Epithelial cell of proximal tubule (primary cell): Measurements from ENCODE around the gene USP12. TPM values are rescaled to one million over a fixed set of nuclear protein-coding genes. Genes with fewer than 3 reads are reported as not detected.

Experiments
- DNase-seq: peaks from one replicate; pipeline ENCODE4 v3.0.0-alpha.2; 2011; ENCODE audit warnings: low read depth
- H3K4me3 ChIP-seq: 2 replicates; pipeline ENCODE4 v1.5.1; 2011; ENCODE audit warnings: low read depth, mild to moderate bottlenecking, low read length
- CTCF ChIP-seq: conservative IDR thresholded peaks from 2 replicates; pipeline ENCODE4 v1.5.1; 2012; ENCODE audit warnings: low read depth, mild to moderate bottlenecking, low read length
- total RNA-seq: library from RNA; depleted of rRNA; stranded (reverse); fragments of >200 nt; gene quantifications from 2 replicates; pipeline ENCODE4 v1.2.3, GENCODE V29; 2015

The USP12 gene
- total RNA-seq, 1 donor from 2014 or later = 14.1 TPM

- no peak for DNase-seq
- no peak overlapping the region for H3K4me3 ChIP-seq
- no peak for TF ChIP-seq CTCF
Observed at GRCh38 chr13:27037171-27037570, 134.4 kb downstream of the USP12 start.

- DNase-seq = no peak
- no peak overlapping the region for H3K4me3 ChIP-seq
- TF ChIP-seq CTCF = no peak
Observed at GRCh38 chr13:27036236-27036981, 135.2 kb downstream of the USP12 start.

- no peak for TF ChIP-seq CTCF
- DNase-seq = no peak
- H3K4me3 ChIP-seq = no peak overlapping the region
Observed at GRCh38 chr13:27035892-27036235, 135.7 kb downstream of the USP12 start.

- DNase-seq = no peak
- H3K4me3 ChIP-seq = peak overlapping the region; percentile 24
- TF ChIP-seq CTCF = no peak
Observed at GRCh38 chr13:27034678-27035111, 136.9 kb downstream of the USP12 start.

- no peak for TF ChIP-seq CTCF
- no peak for DNase-seq
- H3K4me3 ChIP-seq = no peak overlapping the region
Observed at GRCh38 chr13:27028683-27029480, 142.7 kb downstream of the USP12 start.

GRCh38 chr13:27027086-27027667 lies 144.4 kb downstream of the USP12 start:
- TF ChIP-seq CTCF = no peak
- DNase-seq = no peak
- no peak overlapping the region for H3K4me3 ChIP-seq
